H1 (cell line): ENCODE data around the gene SOX8. TPM values are rescaled to one million over a fixed set of nuclear protein-coding genes. Genes with fewer than 3 reads are reported as not detected.

Source experiments
- CTCF ChIA-PET: fragments of 300-600 bp; sonication (Branson Sonifier 250); formaldehyde crosslinking; loops from one replicate; lab custom pipeline; 2021; ENCODE audit not compliant: partially characterized antibody; lab: Charles Lee
- POLR2A ChIA-PET: fragments of 300-600 bp; sonication (Branson Sonifier 250); formaldehyde crosslinking; loops from one replicate; lab custom pipeline; 2021; ENCODE audit warnings: inconsistent platforms; ENCODE audit not compliant: partially characterized antibody; lab: Charles Lee
- DNase-seq, 2 experiments: peaks; one replicate each; pipeline versions ENCODE4 v3.0.0 to v3.0.0-alpha.2; 2010 to 2022; ENCODE audit warnings: low spot score in 2 of 2, low read depth in 1 of 2, mixed read lengths in 1 of 2
- FAIRE-seq: peaks from 2 replicates; lab custom pipeline; 2011; peaks lifted over from hg19 to GRCh38; lab: Jason Lieb, UNC
- H2AFZ ChIP-seq: 2 replicates; pipeline ENCODE4 v1.8.1; 2012; ENCODE audit warnings: low read length, inconsistent platforms
- H2AK5ac ChIP-seq: 2 replicates; pipeline ENCODE4 v1.6.1; 2013; ENCODE audit warnings: low read depth, low read length
- H2BK120ac ChIP-seq: replicated peaks from 2 replicates; pipeline ENCODE3; 2013; ENCODE audit warnings: low read depth, low read length, inconsistent platforms
- H2BK12ac ChIP-seq: 2 replicates; pipeline ENCODE4 v1.6.1; 2013; ENCODE audit warnings: low read depth, low read length
- H2BK15ac ChIP-seq: 2 replicates; pipeline ENCODE4 v1.6.1; 2013; ENCODE audit warnings: low read length
- H2BK20ac ChIP-seq: 2 replicates; pipeline ENCODE4 v1.6.1; 2013; ENCODE audit warnings: low read length
- H2BK5ac ChIP-seq: 2 replicates; pipeline ENCODE4 v1.6.1; 2013; ENCODE audit warnings: low read depth, low read length
- H3K14ac ChIP-seq: 2 replicates; pipeline ENCODE4 v1.6.1; 2013; ENCODE audit warnings: inconsistent platforms; ENCODE audit not compliant: insufficient read length
- H3K18ac ChIP-seq: 2 replicates; pipeline ENCODE4 v1.6.1; 2013; ENCODE audit warnings: low read length; ENCODE audit errors: extremely low read depth
- H3K23ac ChIP-seq: 2 replicates; pipeline ENCODE4 v1.6.1; 2013; ENCODE audit warnings: inconsistent platforms; ENCODE audit not compliant: insufficient read length
- H3K23me2 ChIP-seq: 2 replicates; pipeline ENCODE4 v1.6.1; 2013; ENCODE audit warnings: low read depth, low read length
- H3K27ac ChIP-seq: 2 replicates; pipeline ENCODE4 v1.6.1; 2011; ENCODE audit warnings: low read depth, low read length, inconsistent platforms
- H3K27me3 ChIP-seq, 4 experiments: replicated peaks in 1 of 4; 1 replicate in 1 of 4; 2 replicates in 3 of 4; pipeline versions ENCODE4 v1.6.1 to v1.8.1; 2011 to 2013; ENCODE audit warnings: low read length in 3 of 4, mild to moderate bottlenecking in 3 of 4, inconsistent platforms in 2 of 4, mixed read lengths in 2 of 4, moderate library complexity in 1 of 4; ENCODE audit not compliant: control insufficient read depth in 3 of 4, insufficient read depth in 3 of 4; ENCODE audit errors: extremely low read depth in 1 of 4
- H3K36me3 ChIP-seq, 4 experiments: 2 replicates each; pipeline versions ENCODE4 v1.6.1 to v1.8.1; 2011 to 2013; ENCODE audit warnings: mild to moderate bottlenecking in 4 of 4, low read length in 3 of 4, moderate library complexity in 2 of 4, control low read depth in 1 of 4, inconsistent platforms in 1 of 4; ENCODE audit not compliant: insufficient read depth in 4 of 4, control insufficient read depth in 2 of 4
- H3K4ac ChIP-seq: replicated peaks from 2 replicates; pipeline ENCODE3; 2013; ENCODE audit warnings: low read length, low read depth, mixed read lengths, inconsistent platforms; ENCODE audit not compliant: insufficient read length
- H3K4me1 ChIP-seq, 4 experiments: replicated peaks in 1 of 4; 1 replicate in 1 of 4; 2 replicates in 3 of 4; pipeline versions ENCODE4 v1.6.1 to v1.8.1; 2011 to 2013; ENCODE audit warnings: low read length in 3 of 4, inconsistent platforms in 2 of 4, mixed read lengths in 1 of 4; ENCODE audit not compliant: insufficient read depth in 4 of 4, control insufficient read depth in 3 of 4
- H3K4me2 ChIP-seq, 2 experiments: 2 replicates each; pipeline versions ENCODE4 v1.6.1 to v1.8.1; 2011 to 2013; ENCODE audit warnings: low read depth in 2 of 2, low read length in 2 of 2, control low read depth in 1 of 2, inconsistent platforms in 1 of 2, mild to moderate bottlenecking in 1 of 2; ENCODE audit not compliant: insufficient read depth in 1 of 2
- H3K4me3 ChIP-seq, 4 experiments: fragments of 200-600, 300-600 bp in 1 of 4; sonication (generic), shearing (Covaris generic), sonication (Bioruptor Twin) in 1 of 4; 2 replicates each; pipeline versions ENCODE4 v1.5.1 to v1.8.1; 2011 to 2016; ENCODE audit warnings: low read length in 4 of 4, low read depth in 3 of 4, control low read depth in 2 of 4, inconsistent platforms in 2 of 4, mild to moderate bottlenecking in 2 of 4, mixed read lengths in 1 of 4, moderate library complexity in 1 of 4; ENCODE audit not compliant: insufficient read depth in 2 of 4; ENCODE audit errors: extremely low read depth in 1 of 4
- H3K56ac ChIP-seq: replicated peaks from 2 replicates; pipeline ENCODE3; 2013; ENCODE audit warnings: low read depth, mild to moderate bottlenecking, mixed read lengths, low read length, inconsistent platforms; ENCODE audit not compliant: insufficient read length
- H3K79me1 ChIP-seq: 2 replicates; pipeline ENCODE4 v1.6.1; 2013; ENCODE audit warnings: low read depth, low read length, control low read depth
- H3K79me2 ChIP-seq, 2 experiments: 2 replicates each; pipeline versions ENCODE4 v1.6.1 to v1.8.1; 2012 to 2013; ENCODE audit warnings: low read length in 2 of 2, mild to moderate bottlenecking in 2 of 2, inconsistent platforms in 1 of 2; ENCODE audit not compliant: insufficient read depth in 2 of 2, control insufficient read depth in 1 of 2
- H3K9ac ChIP-seq, 4 experiments: replicated peaks in 1 of 4; 1 replicate in 1 of 4; 2 replicates in 3 of 4; pipeline versions ENCODE4 v1.6.1 to v1.8.1; 2011 to 2013; ENCODE audit warnings: low read depth in 3 of 4, low read length in 3 of 4, control low read depth in 2 of 4, mild to moderate bottlenecking in 2 of 4, moderate library complexity in 2 of 4, inconsistent platforms in 1 of 4; ENCODE audit errors: extremely low read depth in 1 of 4
- H3K9me3 ChIP-seq, 2 experiments: 2 replicates each; pipeline versions ENCODE4 v1.6.1 to v1.8.1; 2012 to 2013; ENCODE audit warnings: mild to moderate bottlenecking in 2 of 2, moderate library complexity in 2 of 2, control low read depth in 1 of 2, inconsistent platforms in 1 of 2, low read depth in 1 of 2, low read length in 1 of 2, mixed read lengths in 1 of 2; ENCODE audit not compliant: insufficient read depth in 2 of 2
- H4K20me1 ChIP-seq, 2 experiments: replicated peaks in 1 of 2; 2 replicates each; pipeline versions ENCODE3 to v1.8.1; 2011 to 2013; ENCODE audit warnings: inconsistent platforms in 2 of 2, low read length in 2 of 2, mild to moderate bottlenecking in 1 of 2; ENCODE audit not compliant: insufficient read depth in 2 of 2, control insufficient read depth in 1 of 2
- H4K5ac ChIP-seq: 2 replicates; pipeline ENCODE4 v1.6.1; 2013; ENCODE audit warnings: low read length, low read depth, mixed read lengths, inconsistent platforms; ENCODE audit not compliant: insufficient read length
- H4K8ac ChIP-seq: 2 replicates; pipeline ENCODE4 v1.8.0; 2013; ENCODE audit warnings: mild to moderate bottlenecking, moderate library complexity, low read length, inconsistent platforms; ENCODE audit not compliant: insufficient read depth; ENCODE audit errors: extremely low read depth
- H4K91ac ChIP-seq: replicated peaks from 2 replicates; pipeline ENCODE3; 2013; ENCODE audit warnings: low read length, mixed read lengths, inconsistent platforms; ENCODE audit not compliant: insufficient read length
- WGBS, 2 experiments: shearing (Covaris generic) in 1 of 2; methylation state at CpG; one replicate each; pipeline versions ENCODE4 v1.1.6 to v1.1.7; 2013 to 2015; ENCODE audit warnings: low lambda C conversion rate in 2 of 2, mixed read lengths in 2 of 2, inconsistent platforms in 1 of 2, low coverage in 1 of 2, missing lambda C conversion rate in 1 of 2; ENCODE audit not compliant: insufficient replicate concordance in 2 of 2, insufficient coverage in 1 of 2, insufficient read length in 1 of 2; ENCODE audit errors: extremely low coverage in 1 of 2, missing lambda C conversion rate in 1 of 2; 5-methylcytosine and 5-hydroxymethylcytosine counted together
- polyA plus RNA-seq, 7 experiments: library from polyadenylated mRNA; depleted of rRNA in 3 of 7; stranded (reverse) in 5 of 7; unstranded in 2 of 7; fragments of >200 nt in 5 of 7; fragments of 200-250 nt in 2 of 7; gene quantifications; 1 replicate in 5 of 7; 2 replicates in 1 of 7; 4 replicates in 1 of 7; pipeline versions ENCODE4 v1.2.1 to v1.2.3, GENCODE V29; 2011 to 2013; ENCODE audit warnings: missing spikeins in 2 of 7, mixed read lengths in 2 of 7
- total RNA-seq: library from RNA; stranded (reverse); fragmentation: NEBNext Ultra II Directional; extraction: Animal tissue kit (Norgen Biotek cat#: 25700); gene quantifications from 2 replicates; pipeline ENCODE4 v1.2.1, GENCODE V29; 2021

The SOX8 gene
- total and polyA plus RNA-seq, 2 of the 8 experiments (the other 6 are each of a cell fraction or from before 2014, with no cell fraction given), result 2.2 to 5.7 TPM

DNA sequence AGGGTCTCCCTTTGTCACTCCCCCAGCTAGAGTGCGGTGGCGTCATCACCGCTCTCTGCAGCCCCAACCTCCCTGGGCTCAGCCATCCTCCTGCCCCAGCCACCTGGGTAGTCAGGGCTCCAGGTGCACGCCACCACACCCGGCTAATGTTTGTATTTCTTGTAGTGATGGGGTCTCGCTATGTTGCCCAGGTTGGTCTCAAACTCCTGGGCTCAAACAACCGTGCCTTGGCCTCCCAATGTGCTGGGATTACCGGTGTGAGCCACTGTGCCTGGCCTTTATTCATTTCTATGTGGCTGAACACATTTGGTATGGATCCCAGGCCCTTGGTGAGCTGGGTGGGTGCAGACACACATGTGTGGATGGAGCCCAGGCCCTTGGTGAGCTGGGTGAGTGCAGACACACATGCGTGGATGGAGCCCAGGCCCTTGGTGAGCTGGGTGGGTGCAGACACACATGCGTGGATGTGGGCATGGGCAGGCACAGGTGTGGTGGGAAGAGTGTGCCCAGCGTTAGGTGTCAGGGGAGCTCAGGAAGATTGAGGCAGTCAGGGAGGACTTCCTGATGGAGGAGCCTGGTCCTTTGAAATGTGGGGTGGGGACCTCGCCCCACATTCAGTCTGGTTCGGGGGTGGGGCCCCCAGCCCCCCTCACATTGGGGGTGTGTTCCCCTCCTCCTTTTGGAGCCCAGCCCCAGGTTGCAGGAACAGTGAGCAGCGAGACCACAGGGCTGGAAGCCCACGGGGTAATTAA, 37.1 kb downstream of the SOX8 start:
- 92% methylated on average over 15 of the region's 15 CpGs; no CpG with 5 or more reads in 1 of the 2 experiments for WGBS, 2 experiments
- CTCF ChIA-PET, result interaction anchor here (0.6 kb wide), 2 partner anchors 18 to 253 kb away, joined by 3 to 4 read pairs; no protein-coding TSS in a partner anchor
- H3K4me2 ChIP-seq, result no peak overlapping the region

More for the DNA sequence above, 37.1 kb downstream of the SOX8 start:
- Histone ChIP-seq H3K27ac (no peak overlapping the region), H3K36me3 (no peaks in the 10 kb centered on the region), H3K14ac (no peak overlapping the region), H3K23ac (no peak overlapping the region), H3K9me3 (no peaks in the 10 kb centered on the region), H3K79me1 (no peaks in the 10 kb centered on the region), H3K9ac (no peak overlapping the region; a peak in 1 of 7 replicates), H4K5ac (peak overlapping the region; percentile 52), H3K18ac (no peak overlapping the region), H3K79me2 (no peaks in the 10 kb centered on the region), H3K4ac (no peak overlapping the region), H2BK12ac (no peak overlapping the region), H2BK15ac (no peak overlapping the region), H4K20me1 (no peaks in the 10 kb centered on the region), H3K23me2 (no peaks in the 10 kb centered on the region), H2AK5ac (no peak overlapping the region), H3K4me3 (no peak overlapping the region), H3K4me1 (no peaks in the 10 kb centered on the region), H2BK120ac (no peak overlapping the region), H4K8ac (no peak overlapping the region), H2AFZ (no peak overlapping the region), H4K91ac (no peak overlapping the region), H3K56ac (no peak overlapping the region), H2BK5ac (no peak overlapping the region), H2BK20ac (no peak overlapping the region), H3K27me3 (no peaks in the 10 kb centered on the region; a peak in 1 of 7 replicates)
- POLR2A ChIA-PET, result no interaction called here
- no peak for FAIRE-seq
- DNase-seq, result no peak
